ENCODE data around the gene PSMD2. TPM values are rescaled to one million over a fixed set of nuclear protein-coding genes. Genes with fewer than 3 reads are reported as not detected.

Gene PSMD2
- total and polyA plus RNA-seq, 10 of the 15 experiments (the other 5 are each of a cell fraction or from before 2014, with no cell fraction given): 103 to 515 (median 197) TPM

- peak; percentile 31 for TF ChIP-seq MEF2B (IDR thresholded peaks at IDR 0.05; ENCODE audit: partially characterized antibody, poor library complexity, severe bottlenecking)
- no peak for TF ChIP-seq NFIC (IDR thresholded peaks at IDR 0.05; ENCODE audit: low read depth, low read length)
- TF ChIP-seq IRF5 (IDR thresholded peaks at IDR 0.05; ENCODE audit: borderline replicate concordance): no peak
Measured at GRCh38 chr3:184250167-184250828, 48.7 kb upstream of the PSMD2 start (continued).

GRCh38 chr3:184255291-184256039, 43.6 kb upstream of the PSMD2 start:
- no peaks in the 10 kb centered on the region for H4K20me1 ChIP-seq (ENCODE audit: control insufficient read depth, insufficient read depth)
- ChIA-PET CTCF (interaction anchor here (1.3 to 7.1 kb wide), 4 partner anchors 17 to 122 kb away, joined by 3 to 69 read pairs (median 4); partner anchors contain the start of gene VWA5B2), RAD21 (ENCODE audit: unreplicated experiment) (no interaction called here), POLR2A (no interaction called here), SMC1A (ENCODE audit: uncharacterized antibody, unreplicated experiment) (interaction anchor here (1.0 to 2.6 kb wide), 3 partner anchors 9 to 28 kb away, joined by 3 to 15 read pairs (median 3); no protein-coding TSS in a partner anchor)
- H3K4me2 ChIP-seq (ENCODE audit: control insufficient read depth, insufficient read depth): no peak overlapping the region
- H3K9ac ChIP-seq (ENCODE audit: control insufficient read depth, insufficient read depth, low read length): no peak overlapping the region
- 77% methylated on average over 3 of the region's 3 CpGs for WGBS (ENCODE audit: insufficient coverage, insufficient replicate concordance, low lambda C conversion rate, missing lambda C conversion rate)
- H3K27ac ChIP-seq (ENCODE audit: control insufficient read depth, insufficient read depth): no peak overlapping the region
- H2AFZ ChIP-seq (ENCODE audit: control insufficient read depth, low read depth, low read length): no peak overlapping the region
- no peaks in the 10 kb centered on the region for H3K9me3 ChIP-seq (replicated peaks; ENCODE audit: control insufficient read depth, insufficient read depth, low read length)
- H3K79me2 ChIP-seq (ENCODE audit: control insufficient read depth, insufficient read depth, low read length): no peaks in the 10 kb centered on the region
- H3K4me1 ChIP-seq (ENCODE audit: control insufficient read depth, insufficient read depth, low read length): no peaks in the 10 kb centered on the region
- no peaks in the 10 kb centered on the region for H3K36me3 ChIP-seq (ENCODE audit: control insufficient read depth in 2 of 2, insufficient read depth in 2 of 2, low read length in 1 of 2)
- BruUV-seq (replicated peaks): no TSS peak
- ATAC-seq (no peak), DNase-seq (ENCODE audit: low read depth, low spot score) (no peak), FAIRE-seq (no peak)
- intact Hi-C loops (cut with micrococcal nuclease; ENCODE audit: unreplicated experiment): loop anchor here (10.0 kb wide), 1 partner anchor 241 kb away; the partner anchor contains the start of gene ABCC5
- TF ChIP-seq CHD1 (IDR thresholded peaks at IDR 0.05; ENCODE audit: low read depth, low read length) (no peak), ZNF274 (IDR thresholded peaks at IDR 0.05; ENCODE audit: insufficient read depth, insufficient read length) (no peak), MYC (IDR thresholded peaks at IDR 0.05; ENCODE audit: insufficient read depth, insufficient read length, insufficient replicate concordance, low read length, severe bottlenecking) (no peak), SMAD5 (IDR thresholded peaks at IDR 0.05; ENCODE audit: low read depth) (no peak), SUPT20H (IDR thresholded peaks at IDR 0.05; ENCODE audit: borderline replicate concordance, control insufficient read depth, low read depth, low read length) (no peak), IKZF2 (IDR thresholded peaks at IDR 0.05) (no peak), NFYB (IDR thresholded peaks at IDR 0.05; ENCODE audit: insufficient read depth, low read depth, low read length) (no peak), KAT2A (conservative IDR thresholded peaks at IDR 0.05; ENCODE audit: control insufficient read depth, low read depth, low read length) (no peak), KLF5 (IDR thresholded peaks at IDR 0.05; ENCODE audit: partially characterized antibody) (no peak)
- TF ChIP-seq, protein P1, sequence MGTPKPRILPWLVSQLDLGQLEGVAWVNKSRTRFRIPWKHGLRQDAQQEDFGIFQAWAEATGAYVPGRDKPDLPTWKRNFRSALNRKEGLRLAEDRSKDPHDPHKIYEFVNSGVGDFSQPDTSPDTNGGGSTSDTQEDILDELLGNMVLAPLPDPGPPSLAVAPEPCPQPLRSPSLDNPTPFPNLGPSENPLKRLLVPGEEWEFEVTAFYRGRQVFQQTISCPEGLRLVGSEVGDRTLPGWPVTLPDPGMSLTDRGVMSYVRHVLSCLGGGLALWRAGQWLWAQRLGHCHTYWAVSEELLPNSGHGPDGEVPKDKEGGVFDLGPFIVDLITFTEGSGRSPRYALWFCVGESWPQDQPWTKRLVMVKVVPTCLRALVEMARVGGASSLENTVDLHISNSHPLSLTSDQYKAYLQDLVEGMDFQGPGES (IDR thresholded peaks at IDR 0.05): no peak
- peaks cover 1 to 2% of the 10 kb centered on the region in 2 experiments; a peak in 3 of 4 replicates for H3K27me3 ChIP-seq (replicated peaks in 1 of 2; ENCODE audit: control insufficient read depth in 2 of 2, insufficient read depth in 2 of 2, low read length in 1 of 2)
- no peak overlapping the region for H3K4me3 ChIP-seq
- in situ Hi-C loops (cut with MboI): no loop called here

Data from GM12878 (cell line).